Uterus (tissue), 4 donors: ENCODE measurements around the gene ASB10. TPM values are rescaled to one million over a fixed set of nuclear protein-coding genes. Genes with fewer than 3 reads are reported as not detected.

Source experiments
- DNase-seq, 2 donors: peaks; one replicate each; pipeline ENCODE4 v3.0.0-alpha.2; 2019 to 2020
- H3K27ac ChIP-seq, 2 donors: fragments of 200-600 bp; sonication (generic); 1 replicate in 1 of 2; 2 replicates in 1 of 2; pipeline ENCODE4 v1.5.1; 2016 to 2018
- H3K27me3 ChIP-seq, 2 donors: fragments of 200-600 bp; sonication (generic); one replicate each; pipeline ENCODE4 v1.5.1; 2018 to 2019; ENCODE audit warnings: control low read depth in 1 of 2
- H3K36me3 ChIP-seq, 2 donors: fragments of 200-600 bp; sonication (generic); one replicate each; pipeline ENCODE4 v1.5.1; 2019; ENCODE audit warnings: control low read depth in 1 of 2
- H3K4me1 ChIP-seq, 2 donors: fragments of 200-600 bp; sonication (generic); one replicate each; pipeline ENCODE4 v1.5.1; 2018 to 2019; ENCODE audit warnings: control low read depth in 1 of 2
- H3K4me3 ChIP-seq, 2 donors: fragments of 200-600 bp; sonication (generic); 1 replicate in 1 of 2; 2 replicates in 1 of 2; pipeline ENCODE4 v1.5.1; 2018 to 2019; ENCODE audit warnings: mild to moderate bottlenecking in 1 of 2
- H3K9me3 ChIP-seq, 2 donors: fragments of 200-600 bp; sonication (generic); one replicate each; pipeline ENCODE4 v1.5.1; 2019; ENCODE audit warnings: control low read depth in 1 of 2
- POLR2A ChIP-seq, 2 donors: fragments of 450-650 bp; IDR thresholded peaks; one replicate each; pipeline ENCODE4 v1.6.1; 2016; ENCODE audit warnings: antibody characterized with exemption in 2 of 2, mild to moderate bottlenecking in 1 of 2, moderate library complexity in 1 of 2
- intact Hi-C: fragments of 100-400 bp; cut with DNase I; formaldehyde crosslinking; loops from one replicate; pipeline ENCODE4 v1.15.1; 2023; ENCODE audit warnings: low total_unique reads
- total RNA-seq, 4 donors: library from RNA; depleted of rRNA in 3 of 4; stranded (reverse); fragments of >200 nt in 3 of 4; gene quantifications; one replicate each; pipeline versions ENCODE4 v1.1.0 to v1.2.4, GENCODE V29; 2014 to 2023
- TF ChIP-seq, protein P1 (sequence below), 4 experiments: fragments of 200-600 bp in 2 of 4; fragments of 450-650 bp in 2 of 4; sonication (generic) in 2 of 4; IDR thresholded peaks; one replicate each; pipeline ENCODE4 v1.5.1; 2016 to 2019; ENCODE audit warnings: antibody characterized with exemption in 4 of 4, mild to moderate bottlenecking in 2 of 4, moderate library complexity in 1 of 4
- donor health status: DM: yes; HTN: yes; CAD: no.

The ASB10 gene
- total RNA-seq, 4 donors from 2014 or later = not detected

DNA sequence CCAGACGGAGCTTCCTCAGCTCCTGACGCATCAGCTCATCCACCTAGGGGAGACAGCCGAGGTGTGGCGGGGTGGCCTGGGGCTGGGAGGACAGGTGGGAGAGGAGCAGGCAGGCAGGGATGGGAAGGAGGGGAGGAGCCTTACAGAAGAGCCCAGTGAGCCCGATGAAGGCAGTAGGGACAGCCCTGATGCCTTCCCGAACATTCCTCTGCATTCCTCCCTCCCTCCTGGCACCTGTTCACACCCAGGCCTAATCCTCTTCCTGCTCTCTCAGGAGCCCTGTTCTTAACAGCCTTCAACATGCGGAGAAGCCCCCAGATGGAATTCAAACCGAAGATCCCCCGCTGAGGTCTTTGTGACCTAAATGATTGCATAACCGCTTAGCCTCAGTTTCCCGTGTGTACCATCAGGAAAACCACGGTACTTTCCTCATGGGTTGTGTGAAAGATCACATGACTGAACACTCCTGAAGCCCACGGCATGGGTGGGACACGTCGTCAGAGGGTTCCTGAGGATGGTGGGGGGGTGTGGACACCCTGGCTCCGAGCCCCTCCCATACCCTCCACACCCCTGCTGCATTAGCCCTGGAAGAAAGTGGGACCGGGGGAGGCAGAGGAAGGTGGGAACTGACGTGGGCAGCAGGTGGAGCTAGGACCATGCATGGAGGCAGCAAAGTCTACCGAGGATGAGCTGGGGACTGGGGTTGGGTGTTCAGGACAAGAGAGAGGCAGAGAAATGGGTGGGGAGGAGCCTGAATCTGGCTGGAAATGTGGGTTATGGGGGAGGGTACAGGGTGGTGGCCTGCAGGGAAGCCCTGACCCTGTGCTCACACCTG is 8.8 kb upstream of the ASB10 start:
- TF ChIP-seq POLR2A (IDR thresholded peaks at IDR 0.05) = no peak
- TF ChIP-seq, protein P1, sequence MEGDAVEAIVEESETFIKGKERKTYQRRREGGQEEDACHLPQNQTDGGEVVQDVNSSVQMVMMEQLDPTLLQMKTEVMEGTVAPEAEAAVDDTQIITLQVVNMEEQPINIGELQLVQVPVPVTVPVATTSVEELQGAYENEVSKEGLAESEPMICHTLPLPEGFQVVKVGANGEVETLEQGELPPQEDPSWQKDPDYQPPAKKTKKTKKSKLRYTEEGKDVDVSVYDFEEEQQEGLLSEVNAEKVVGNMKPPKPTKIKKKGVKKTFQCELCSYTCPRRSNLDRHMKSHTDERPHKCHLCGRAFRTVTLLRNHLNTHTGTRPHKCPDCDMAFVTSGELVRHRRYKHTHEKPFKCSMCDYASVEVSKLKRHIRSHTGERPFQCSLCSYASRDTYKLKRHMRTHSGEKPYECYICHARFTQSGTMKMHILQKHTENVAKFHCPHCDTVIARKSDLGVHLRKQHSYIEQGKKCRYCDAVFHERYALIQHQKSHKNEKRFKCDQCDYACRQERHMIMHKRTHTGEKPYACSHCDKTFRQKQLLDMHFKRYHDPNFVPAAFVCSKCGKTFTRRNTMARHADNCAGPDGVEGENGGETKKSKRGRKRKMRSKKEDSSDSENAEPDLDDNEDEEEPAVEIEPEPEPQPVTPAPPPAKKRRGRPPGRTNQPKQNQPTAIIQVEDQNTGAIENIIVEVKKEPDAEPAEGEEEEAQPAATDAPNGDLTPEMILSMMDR (IDR thresholded peaks at IDR 0.05) = no peak
- Histone ChIP-seq H3K27me3 (no peaks in the 10 kb centered on the region), H3K27ac (no peak overlapping the region), H3K36me3 (no peaks in the 10 kb centered on the region), H3K4me1 (peaks cover 0 to 7% of the 10 kb centered on the region in 2 donors), H3K4me3 (no peak overlapping the region), H3K9me3 (no peaks in the 10 kb centered on the region)
- no peak for DNase-seq
- intact Hi-C loops = loop anchor here (10.0 kb wide), 1 partner anchor 51 kb away; no protein-coding TSS in a partner anchor

DNA sequence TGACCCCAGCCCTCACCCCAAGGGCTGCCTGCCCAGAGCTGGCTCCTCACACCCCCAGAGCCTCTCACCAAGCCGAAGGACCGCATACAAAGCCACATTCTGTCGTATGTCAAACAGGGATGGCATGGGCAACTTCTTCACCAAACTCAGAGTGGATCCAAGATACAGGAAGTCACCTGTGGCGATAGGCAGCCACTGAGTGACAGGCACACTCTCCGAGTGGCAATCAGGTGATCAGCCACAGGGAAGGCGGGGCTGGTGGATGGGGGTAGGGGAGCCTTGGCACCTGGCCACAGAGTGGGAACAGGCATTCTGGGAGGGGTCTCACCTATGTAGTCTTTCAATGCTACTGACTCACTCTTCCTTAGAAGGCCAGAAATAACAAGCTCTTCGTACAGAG is 7.1 kb upstream of the ASB10 start:
- intact Hi-C loops = loop anchor here (10.0 kb wide), 1 partner anchor 49 kb away; no protein-coding TSS in a partner anchor
- no peak for DNase-seq

DNA sequence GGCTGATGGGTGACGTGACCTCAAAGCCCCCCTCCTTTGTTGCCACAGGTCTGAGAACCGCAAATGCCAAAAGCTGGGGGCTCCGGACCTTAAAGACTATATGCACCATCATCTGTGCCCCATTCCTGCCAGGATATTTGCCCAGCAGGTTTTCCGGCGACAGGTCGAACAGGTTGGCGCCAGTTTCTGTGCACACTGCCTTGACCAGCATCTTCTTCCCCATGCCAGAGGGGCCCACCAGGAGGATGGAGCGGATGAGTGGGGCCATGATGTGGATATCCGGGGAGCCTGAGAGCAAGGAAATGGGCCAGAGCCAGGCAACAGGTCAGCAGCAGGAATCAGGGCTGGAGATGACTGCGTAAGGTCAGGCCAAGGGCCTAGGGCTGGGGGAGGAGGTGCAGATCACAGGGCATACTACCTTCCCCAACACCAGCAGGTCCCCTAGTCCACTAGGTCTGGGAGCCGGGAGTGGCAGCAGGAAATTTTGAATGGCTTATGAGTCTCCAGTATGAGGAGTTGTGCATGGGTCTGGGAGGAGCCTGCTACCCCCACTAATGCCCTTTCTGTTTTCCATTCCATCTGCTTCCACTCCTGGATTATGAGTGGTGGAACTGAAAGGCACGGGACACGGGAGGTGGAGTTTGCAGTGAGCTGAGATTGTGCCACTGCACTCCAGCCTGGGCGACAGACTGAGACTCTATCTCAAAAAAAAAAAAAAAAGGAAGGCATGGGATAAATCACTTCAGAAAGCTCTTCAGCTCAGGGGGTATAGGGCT is 6.3 kb upstream of the ASB10 start:
- H3K9me3 ChIP-seq = no peaks in the 10 kb centered on the region
- DNase-seq = no peak
- no peaks in the 10 kb centered on the region for H3K27me3 ChIP-seq
- TF ChIP-seq, protein P1 (IDR thresholded peaks at IDR 0.05) = no peak
- TF ChIP-seq POLR2A (IDR thresholded peaks at IDR 0.05) = no peak
- H3K4me3 ChIP-seq = no peak overlapping the region
- intact Hi-C loops = loop anchor here (10.0 kb wide), 1 partner anchor 49 kb away; no protein-coding TSS in a partner anchor
- H3K4me1 ChIP-seq = no peaks in the 10 kb centered on the region
- no peaks in the 10 kb centered on the region for H3K36me3 ChIP-seq
- H3K27ac ChIP-seq = no peak overlapping the region

More for the DNA sequence above, 7.1 kb upstream of the ASB10 start:
- no peak overlapping the region for H3K4me3 ChIP-seq
- H3K27me3 ChIP-seq = no peaks in the 10 kb centered on the region
- no peaks in the 10 kb centered on the region for H3K36me3 ChIP-seq
- no peaks in the 10 kb centered on the region for H3K9me3 ChIP-seq
- no peak overlapping the region for H3K27ac ChIP-seq
- H3K4me1 ChIP-seq = no peaks in the 10 kb centered on the region
- TF ChIP-seq, protein P1 (IDR thresholded peaks at IDR 0.05) = no peak
- no peak for TF ChIP-seq POLR2A (IDR thresholded peaks at IDR 0.05)

DNA sequence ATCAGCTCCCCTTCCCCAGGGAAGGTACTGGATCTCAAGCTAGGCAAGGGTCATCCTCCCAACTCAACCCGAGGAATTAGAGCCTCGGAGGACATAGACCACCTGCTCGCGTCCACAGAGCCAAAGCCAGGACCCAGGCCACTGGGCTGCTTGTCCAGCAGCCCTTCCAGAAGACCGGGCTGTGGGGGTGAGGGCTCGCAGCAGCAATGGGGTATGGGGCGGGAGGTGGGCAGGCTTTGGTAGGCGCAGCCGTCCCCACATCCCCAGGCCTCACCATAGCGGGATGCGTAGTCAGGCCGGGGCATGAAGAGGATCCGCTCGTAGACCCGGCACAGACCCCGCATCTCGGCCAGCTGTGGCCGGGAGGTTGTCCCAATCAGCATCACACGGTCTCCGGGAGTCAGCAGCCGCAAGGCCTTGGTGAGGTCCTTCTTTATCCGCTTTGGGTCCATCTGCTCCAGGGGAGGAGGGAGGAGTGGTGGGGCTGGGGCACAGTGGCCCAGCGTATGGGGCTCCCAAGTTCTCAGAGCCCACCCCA is 5.0 kb upstream of the ASB10 start:
- intact Hi-C loops = loop anchor here (10.0 kb wide), 1 partner anchor 47 kb away; no protein-coding TSS in a partner anchor
- no peaks in the 10 kb centered on the region for H3K36me3 ChIP-seq
- no peak for TF ChIP-seq POLR2A (IDR thresholded peaks at IDR 0.05)
- TF ChIP-seq, protein P1 (IDR thresholded peaks at IDR 0.05) = no peak
- no peaks in the 10 kb centered on the region for H3K9me3 ChIP-seq
- no peaks in the 10 kb centered on the region for H3K27me3 ChIP-seq
- no peak for DNase-seq
- no peak overlapping the region for H3K27ac ChIP-seq
- no peaks in the 10 kb centered on the region for H3K4me1 ChIP-seq
- no peak overlapping the region for H3K4me3 ChIP-seq
